ENCODE measurements around the gene DAPK1.

Gene DAPK1

GRCh38 chr9:87595610-87596009, 97.9 kb downstream of the DAPK1 start:
- DNase-seq: no peak

- no peak for DNase-seq
These were observed 99.2 kb downstream of the DAPK1 start for GRCh38 chr9:87596862-87597261.

GRCh38 chr9:87597710-87598443, 100.2 kb downstream of the DAPK1 start:
- no peak for DNase-seq

GRCh38 chr9:87599901-87600610, 102.4 kb downstream of the DAPK1 start:
- no peak for DNase-seq

- no peak for DNase-seq
These were observed 103.5 kb downstream of the DAPK1 start for GRCh38 chr9:87601176-87601575.

GRCh38 chr9:87601595-87601994, 103.9 kb downstream of the DAPK1 start:
- DNase-seq: no peak

DNA sequence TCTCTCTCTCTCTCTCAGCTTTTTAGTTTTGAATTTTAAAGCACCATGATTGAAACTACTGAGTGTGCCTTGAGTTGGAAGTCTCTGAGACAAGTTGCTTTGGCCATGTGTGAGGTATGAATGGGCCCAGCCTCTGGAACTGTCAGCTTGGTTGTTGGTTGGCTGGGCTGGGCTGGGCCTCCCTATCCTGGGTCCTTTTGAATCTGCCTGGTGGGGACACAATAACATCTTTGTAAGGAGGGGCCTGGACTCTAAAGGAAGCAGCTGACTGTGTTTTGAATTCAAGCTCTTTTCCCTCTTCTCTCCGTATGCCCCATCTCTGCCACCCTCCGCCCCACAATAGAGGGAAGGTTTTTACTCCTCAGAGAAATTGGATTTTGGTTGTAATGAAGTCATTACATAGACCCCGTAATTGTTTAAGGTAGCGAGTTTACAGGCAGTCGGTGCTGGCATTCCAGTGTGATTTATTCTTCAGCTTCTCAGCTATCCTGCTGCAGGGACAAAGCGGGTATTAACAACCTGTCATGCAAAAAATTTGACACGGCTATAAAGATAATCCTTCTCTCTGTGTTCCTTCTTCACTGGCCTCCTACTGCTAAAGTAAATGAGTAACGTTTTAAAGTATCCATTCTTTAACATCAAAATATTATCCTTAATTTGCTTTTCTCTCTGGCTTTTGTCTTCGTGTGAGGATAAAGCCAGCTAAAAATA, 105.4 kb downstream of the DAPK1 start:
- DNase-seq: peak in 1 of 14 donors; percentile 12

DNA sequence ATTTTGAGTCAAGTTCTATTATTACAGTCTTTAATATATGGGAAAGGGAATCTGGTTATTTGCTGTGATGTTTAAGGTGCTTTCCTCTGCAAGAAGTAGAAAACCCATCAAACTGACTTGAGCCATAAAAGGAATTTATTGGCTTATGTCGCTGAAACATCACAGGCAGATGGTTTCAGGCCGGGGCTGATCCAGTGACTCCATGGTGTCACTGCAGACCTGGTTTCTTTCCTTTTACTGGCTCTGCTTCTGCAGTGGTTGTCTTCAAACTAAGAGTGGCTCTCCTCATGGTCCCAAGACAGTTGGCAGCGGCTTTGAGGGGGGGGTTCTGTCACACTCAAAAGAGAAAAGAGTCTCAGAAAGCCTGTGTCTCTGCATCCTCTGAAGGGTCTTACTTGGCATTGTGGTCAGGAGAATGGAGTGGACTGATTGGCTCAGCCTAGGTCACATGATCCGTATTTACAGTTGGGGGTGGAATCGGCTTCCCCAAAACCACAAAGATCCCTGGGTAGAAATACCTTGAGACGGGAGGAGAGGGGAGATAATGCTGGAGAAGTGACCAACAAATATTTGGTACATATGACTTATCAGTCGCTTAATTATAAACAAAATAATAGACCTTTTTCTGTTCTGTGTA, 106.3 kb downstream of the DAPK1 start:
- no peak for DNase-seq

- DNase-seq: no peak
These were observed 107.4 kb downstream of the DAPK1 start for GRCh38 chr9:87604886-87605588.

- DNase-seq: no peak
These were observed 108.0 kb downstream of the DAPK1 start for GRCh38 chr9:87605676-87606075.

DNA sequence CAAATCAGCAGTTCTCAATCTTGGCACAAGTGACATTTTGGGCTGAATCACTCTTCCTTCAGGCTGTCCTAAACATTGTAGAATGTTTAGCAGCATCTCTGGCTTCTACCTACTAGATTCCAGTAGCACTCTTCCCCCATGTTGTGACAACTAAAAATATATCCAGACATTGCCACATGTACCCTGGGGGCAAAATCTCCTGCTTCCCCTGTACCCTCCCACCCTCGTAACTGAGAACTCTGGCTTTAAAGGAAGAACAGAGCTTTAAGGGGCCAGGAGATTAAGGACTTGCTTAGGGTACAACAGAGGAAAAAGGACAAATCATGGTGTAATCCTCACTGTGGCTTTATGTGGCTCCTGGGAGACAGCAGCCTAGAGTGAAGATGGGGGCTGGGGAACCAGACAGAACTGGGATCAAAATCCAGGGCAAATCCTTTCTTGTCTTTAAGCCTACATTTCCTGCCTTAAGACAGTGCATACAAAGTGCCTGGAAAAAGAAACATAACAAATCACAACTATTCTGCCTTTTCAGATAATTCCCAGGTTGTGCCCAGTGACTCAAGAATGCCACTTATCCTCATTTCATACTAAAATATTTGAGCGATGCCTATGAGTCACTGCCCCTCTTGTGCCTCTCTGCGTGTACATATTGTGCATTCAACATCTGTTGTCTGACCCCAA, 109.3 kb downstream of the DAPK1 start:
- no peak for DNase-seq

DNA sequence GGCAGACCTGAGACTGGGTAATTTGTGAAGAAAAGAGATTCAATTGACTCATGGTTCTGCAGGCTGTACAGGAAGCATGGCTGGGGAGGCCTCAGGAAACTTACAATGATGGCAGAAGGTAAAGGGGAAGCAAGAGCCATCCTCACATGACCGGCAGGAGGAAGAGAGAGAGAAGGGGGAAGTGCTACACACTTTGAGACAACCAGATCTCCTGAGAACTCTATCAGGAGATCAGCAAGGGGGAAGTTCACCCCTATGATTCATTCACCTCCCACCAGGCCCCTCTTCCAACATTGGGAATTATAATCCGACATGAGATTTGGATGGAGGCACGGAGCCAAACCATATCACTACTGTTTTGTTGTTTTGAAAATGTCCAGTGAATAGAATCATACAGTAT, 110.2 kb downstream of the DAPK1 start:
- no peak for DNase-seq

- no peak for DNase-seq
These were observed 111.3 kb downstream of the DAPK1 start for GRCh38 chr9:87609002-87609401.

DNA sequence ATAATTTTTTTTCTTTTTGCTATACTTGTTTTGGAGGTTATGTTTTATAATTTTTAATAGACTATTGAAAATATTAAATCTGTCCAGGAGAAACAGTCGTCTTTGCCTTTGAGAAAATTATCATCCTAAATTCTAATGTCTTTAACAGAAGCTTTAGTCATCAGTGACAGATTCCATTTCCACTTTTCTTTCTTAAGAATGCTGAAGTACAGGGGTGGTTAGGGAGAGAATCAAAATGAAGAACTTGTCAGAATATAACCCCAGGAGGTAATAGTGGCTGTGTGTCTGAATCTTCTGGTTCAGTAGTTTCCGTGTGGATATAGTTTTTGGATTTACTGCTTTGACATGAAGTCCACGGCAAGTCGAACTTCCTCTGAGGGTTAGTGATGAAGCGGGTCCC, 111.8 kb downstream of the DAPK1 start:
- DNase-seq: no peak

- no peak for DNase-seq
These were observed 112.8 kb downstream of the DAPK1 start for GRCh38 chr9:87610200-87611155.

- no peak for DNase-seq
These were observed 114.1 kb downstream of the DAPK1 start for GRCh38 chr9:87611776-87612175.

GRCh38 chr9:87612536-87612935, 114.9 kb downstream of the DAPK1 start:
- no peak for DNase-seq

DNA sequence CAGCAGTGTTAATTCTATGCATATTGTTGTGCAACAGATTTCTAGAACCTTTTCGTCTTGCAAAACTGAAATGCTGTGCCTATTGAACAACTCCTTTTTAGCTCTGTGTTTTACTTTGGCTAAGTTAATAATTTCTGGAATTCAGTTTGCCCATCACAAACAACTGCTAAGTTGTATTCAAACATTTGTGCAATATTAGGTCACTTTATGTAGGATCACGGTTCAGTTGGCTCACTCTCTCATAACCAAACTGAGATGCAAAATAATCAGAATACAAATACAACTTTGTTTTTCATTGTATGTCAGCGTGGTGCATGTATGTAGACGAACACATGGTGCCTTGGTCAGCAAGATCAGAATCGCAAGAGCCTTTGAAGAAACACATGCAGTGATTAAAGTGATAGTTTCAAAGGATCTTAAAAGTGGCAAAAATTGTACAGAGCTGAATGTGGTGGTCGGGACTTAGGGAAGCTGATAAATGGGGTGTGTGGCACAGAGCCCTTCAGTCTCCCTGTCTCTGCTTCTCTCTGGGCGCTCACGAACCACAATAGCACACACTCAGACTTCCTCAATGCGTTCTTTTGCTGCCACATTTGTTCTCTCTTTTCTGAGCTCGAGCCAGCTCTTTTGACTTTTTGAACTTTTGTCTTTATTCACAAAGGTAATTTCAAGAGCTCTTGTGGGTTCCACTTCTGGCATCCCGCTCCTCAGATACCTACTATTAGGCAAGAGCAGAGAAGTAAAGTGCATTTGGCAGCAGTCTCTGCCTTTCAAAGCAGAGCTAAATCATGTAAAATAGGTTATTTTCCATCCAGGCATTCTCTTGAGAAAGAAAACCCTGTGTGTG, 115.8 kb downstream of the DAPK1 start:
- DNase-seq: no peak

- no peak for DNase-seq
These were observed 116.7 kb downstream of the DAPK1 start for GRCh38 chr9:87614397-87614796.

DNA sequence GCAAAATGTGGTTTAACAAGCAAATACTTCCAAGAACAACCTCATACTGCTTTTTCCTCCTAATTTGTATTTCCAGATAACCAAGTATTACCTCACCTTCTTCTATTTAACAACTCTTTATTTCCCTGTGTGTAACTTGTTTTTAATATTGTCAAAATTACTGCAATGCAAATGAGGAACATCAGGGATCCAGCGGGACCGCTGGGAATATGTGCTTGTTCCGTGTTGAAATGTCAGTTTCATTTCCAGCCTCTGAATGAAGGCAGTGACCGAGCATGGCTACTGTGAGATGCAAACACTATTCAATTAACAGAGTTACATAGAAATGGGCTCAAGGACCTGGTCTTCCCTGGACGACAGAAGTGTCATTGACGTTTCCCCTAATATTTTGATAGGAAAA, 117.5 kb downstream of the DAPK1 start:
- DNase-seq: no peak

Measured in C1 segment of cervical spinal cord (tissue), 14 donors.